A549 treated with dexamethasone at 1 μM for 4 hours (cell line): ENCODE measurements around the gene ADAMTS8. TPM values are rescaled to one million over a fixed set of nuclear protein-coding genes. Genes with fewer than 3 reads are reported as not detected.

ENCODE experiments used
- total RNA-seq: library from RNA; stranded (reverse); fragments of 200-300 nt; extraction: Qiagen RNA extraction; gene quantifications from 5 replicates; pipeline ENCODE4 v1.2.3, GENCODE V29; 2022

ADAMTS8 gene
- 1.1 to 2.3 TPM (median 1.9 TPM) in 5 replicates for total RNA-seq

GRCh38 chr11:130428316-130429119, at the start of gene ADAMTS8:
Gene ADAMTS8, minus strand, starts transcription at chr11:130428609. Its CDS starts 323 bp downstream, at chr11:130428286.

GRCh38 chr11:130448416-130449309, 20.3 kb upstream of the ADAMTS8 start, which contains the start of gene ADAMTS15:
Gene ADAMTS15, plus strand, starts transcription at chr11:130448645. Its CDS starts 329 bp downstream, at chr11:130448974.

Other genes starting within 250 kb of the ADAMTS8 start
- 5.3 to 8.1 TPM (median 7.5 TPM) in 5 replicates for gene ZBTB44, start 113.7 kb downstream of the ADAMTS8 start, total RNA-seq
- gene ADAMTS15, start 20.0 kb upstream of the ADAMTS8 start, total RNA-seq = 4.7 to 8.3 TPM (median 6.8 TPM) in 5 replicates